Upper lobe of left lung (tissue), 4 donors: Measurements from ENCODE around the gene NYAP2.

Source experiments
- CTCF ChIP-seq, 6 experiments: fragments of 450-650 bp in 4 of 6; fragments of 200-600 bp in 2 of 6; sonication (generic) in 2 of 6; IDR thresholded peaks; one replicate each; pipeline ENCODE4 v1.5.1; 2016 to 2019; ENCODE audit warnings: antibody characterized with exemption in 6 of 6
- POLR2A ChIP-seq, 4 donors: fragments of 450-650 bp; IDR thresholded peaks; one replicate each; pipeline ENCODE4 v1.5.1; 2016 to 2017; ENCODE audit warnings: antibody characterized with exemption in 4 of 4, mild to moderate bottlenecking in 2 of 4

- no peak for TF ChIP-seq CTCF (IDR thresholded peaks at IDR 0.05)
- no peak for TF ChIP-seq POLR2A (IDR thresholded peaks at IDR 0.05)
Measured at GRCh38 chr2:225630824-225631533, 231.5 kb downstream of the NYAP2 start.
